ENCODE results near the gene PDE1C.

PDE1C gene

DNA sequence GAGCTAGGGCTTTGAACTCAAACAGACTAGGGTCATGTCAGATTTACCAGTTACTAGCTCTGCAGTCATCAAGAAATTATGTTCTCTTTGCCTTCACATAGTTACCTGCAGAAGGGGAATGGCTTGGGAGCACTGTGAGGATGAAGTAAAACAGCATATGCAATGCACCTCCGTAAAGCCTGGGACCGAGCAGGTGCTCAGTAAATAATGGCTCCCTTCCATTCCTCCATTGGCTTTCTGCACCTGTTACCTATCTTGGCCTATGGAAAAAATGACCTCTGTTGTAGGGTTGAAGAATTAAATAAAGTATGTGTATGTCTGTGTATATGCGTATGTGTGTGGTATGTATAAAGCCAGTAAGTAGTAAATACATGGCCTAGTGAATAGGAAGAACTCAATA is 78.8 kb downstream of the PDE1C start:
- no peak for DNase-seq (ENCODE audit: low spot score)

DNA sequence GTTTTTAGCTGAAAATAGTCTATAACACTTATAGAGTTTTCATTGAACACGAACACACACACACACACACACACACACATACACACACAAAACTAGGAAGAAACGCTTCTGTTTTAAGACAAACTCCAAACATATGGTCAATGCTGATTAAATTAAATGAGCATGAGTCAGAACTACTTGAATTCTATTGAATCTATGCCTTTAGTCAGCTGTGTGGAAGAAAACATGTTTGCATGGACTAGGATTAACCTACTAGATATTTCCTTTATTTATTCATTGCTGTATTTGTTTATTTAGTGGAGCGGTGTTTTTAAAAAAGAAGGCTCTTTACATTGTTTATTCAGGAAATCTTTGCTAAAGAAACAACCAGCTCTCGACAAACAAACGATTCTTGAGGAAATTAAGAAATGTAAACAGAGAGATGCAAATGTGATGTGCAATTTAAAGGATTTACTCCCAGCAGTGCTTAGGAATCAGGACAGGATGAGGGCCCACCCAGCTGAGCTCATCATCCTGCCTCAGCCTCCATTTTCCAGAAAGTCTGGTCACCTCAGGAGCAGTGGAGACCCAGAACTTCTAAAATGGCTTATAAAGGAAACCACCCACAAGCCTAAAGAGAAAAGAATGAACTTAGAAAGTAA is 83.2 kb downstream of the PDE1C start:
- no peak for DNase-seq (ENCODE audit: low spot score)

DNA sequence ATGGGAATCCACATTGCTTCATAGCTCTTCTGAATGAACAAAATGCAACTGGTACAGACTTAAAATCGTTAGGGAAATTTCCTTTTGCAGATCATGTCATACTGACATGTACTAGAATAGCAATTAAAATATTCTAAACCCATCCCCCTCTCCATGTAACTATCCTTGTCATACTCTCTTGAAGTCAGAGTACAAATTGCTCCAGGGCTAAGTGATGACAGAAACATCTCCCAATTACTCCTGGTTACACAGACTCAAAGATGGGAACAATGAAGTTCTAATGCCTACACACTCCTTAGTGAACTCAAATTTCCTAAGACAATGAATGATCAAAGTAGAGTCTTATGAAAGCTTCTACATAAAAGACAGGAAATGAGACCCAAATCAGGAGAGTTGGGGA is 87.2 kb downstream of the PDE1C start:
- no peak for DNase-seq (ENCODE audit: low spot score)

DNA sequence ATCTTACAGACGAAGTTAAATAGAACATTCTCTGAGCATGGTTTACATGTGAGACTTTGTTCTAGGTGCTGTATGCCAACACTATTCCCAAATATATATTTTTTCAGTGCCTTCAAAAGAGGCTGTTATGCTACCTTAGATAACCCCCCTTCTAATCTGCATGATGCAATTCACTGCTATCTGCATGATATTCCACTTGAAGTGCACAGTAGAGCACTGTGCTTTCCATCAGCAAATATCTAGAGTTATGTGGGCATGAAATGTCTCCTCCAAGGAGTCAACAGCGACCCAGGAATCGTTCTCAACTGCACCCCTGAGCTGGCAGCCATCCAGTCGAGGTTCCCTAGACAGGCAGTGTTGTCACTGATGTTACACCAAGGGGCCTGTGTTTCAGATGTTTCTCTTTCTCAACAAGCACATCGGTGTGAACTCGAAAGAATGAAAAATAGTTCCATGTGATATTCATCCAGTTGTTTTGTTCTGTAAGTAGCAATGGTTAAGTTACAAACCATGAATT is 88.3 kb downstream of the PDE1C start:
- no peak for DNase-seq (ENCODE audit: low spot score)

DNA sequence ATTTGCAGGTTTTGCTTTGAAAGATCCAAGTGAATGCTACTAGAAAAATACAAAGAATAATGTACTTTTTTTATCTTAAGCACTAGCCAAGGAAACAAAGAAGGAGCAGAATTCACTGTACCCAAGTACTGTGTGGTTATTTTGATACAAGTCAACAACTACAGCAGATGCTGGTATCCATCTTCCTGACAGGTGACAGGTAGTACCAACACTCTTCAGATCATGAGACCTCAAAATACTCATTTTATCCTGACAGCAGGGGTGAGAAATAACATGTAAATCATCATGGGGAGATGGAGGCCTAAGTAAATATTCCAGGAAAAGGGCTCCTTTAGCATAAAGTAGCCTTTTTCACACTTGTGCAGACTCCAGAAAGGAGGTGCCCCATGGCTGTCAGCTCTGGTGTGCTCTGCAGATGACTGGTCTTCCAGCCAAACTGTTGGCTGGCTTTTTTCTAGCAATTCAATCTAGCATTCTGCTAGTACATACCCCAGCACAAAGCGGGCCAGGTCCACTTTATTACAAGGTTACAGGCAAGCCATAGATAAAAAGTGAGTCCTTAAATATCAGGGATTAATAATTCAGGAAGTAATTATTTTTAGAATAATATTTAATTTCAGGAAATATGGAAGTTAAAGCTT is 90.4 kb downstream of the PDE1C start:
- DNase-seq (ENCODE audit: low spot score): no peak

DNA sequence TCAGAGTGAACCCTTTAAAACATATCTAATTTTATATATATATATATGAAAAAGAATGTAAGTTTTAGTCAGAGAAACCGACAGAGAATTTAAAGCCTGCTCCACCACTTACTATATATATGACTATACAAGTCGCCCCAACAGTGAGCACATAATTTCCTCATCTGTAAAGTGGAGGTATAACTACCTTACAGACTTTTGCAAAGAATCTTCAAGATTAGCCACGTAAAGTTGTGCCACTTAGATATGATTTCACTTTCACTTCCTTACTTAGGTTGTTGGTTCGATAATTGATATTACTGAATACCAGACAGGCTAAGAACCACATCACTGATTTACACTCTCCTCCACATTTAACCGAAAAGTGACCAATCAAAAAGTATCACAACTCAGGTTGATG is 94.7 kb downstream of the PDE1C start:
- DNase-seq (ENCODE audit: low spot score): no peak

DNA sequence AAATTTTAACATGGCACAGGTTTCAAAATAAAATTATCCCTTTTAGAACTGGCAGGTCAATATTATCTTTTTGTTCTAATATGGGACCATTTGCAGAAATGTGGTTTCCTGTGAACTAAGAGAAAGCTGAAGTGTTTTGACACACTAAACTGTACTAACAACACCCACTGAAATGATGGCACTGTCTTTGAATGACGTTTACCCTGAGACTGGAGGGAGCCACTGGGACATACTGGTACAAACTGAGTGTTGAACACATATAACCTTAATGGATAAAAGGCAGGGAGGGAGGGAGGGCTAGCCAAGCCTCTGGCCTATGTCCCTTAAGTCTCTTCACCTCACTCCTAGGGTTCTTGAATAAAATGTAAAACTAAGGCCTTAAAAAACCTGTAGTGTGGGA is 95.9 kb downstream of the PDE1C start:
- no peak for DNase-seq (ENCODE audit: low spot score)

DNA sequence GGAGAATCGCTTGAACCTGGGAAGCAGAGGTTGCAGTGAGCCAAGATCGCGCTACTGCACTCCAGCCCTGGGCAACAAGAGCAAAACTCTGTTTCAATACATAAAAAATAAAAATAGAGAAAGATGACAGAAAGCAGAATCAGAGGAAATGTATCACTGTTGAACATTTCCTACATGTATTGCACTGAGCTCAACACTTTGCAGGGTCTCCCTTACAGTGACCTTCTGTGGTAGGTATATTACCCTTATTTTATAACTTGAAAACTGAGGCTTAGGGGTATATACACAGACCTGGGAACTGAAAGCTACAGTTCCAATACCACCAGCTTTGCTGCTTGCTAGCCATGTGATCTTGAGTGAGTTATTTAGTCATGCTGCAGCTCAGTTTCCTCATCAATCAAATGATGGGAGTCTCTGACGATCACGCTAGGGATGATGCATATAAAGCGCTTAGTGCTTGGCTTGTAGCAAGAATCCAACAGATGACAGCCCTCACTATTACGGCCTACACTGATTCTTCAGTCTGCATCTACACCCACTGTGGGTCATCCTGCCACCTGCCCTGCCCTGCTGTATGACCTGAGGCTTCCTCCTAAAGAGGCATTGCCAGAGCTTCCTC is 99.0 kb downstream of the PDE1C start:
- DNase-seq (ENCODE audit: low spot score): no peak

DNA sequence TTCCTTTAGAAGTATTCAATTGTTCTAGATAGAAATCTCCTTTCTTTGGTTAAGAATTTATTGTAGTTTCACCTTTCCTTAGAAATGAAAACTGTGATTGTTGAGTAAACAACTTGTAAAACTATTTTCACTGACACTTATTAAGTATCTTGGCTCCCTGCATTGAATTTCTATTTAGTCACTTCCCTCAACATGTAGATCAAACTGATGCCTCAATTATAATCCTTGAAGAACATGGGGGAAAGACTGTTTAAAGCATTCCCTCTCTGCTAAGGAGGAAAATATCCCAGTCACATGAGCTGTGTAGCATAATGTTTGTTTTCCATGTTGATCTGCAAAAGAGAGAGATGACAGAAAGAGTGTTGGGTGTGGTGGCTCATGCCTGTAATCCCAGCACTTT is 99.7 kb downstream of the PDE1C start:
- DNase-seq (ENCODE audit: low spot score): no peak

DNA sequence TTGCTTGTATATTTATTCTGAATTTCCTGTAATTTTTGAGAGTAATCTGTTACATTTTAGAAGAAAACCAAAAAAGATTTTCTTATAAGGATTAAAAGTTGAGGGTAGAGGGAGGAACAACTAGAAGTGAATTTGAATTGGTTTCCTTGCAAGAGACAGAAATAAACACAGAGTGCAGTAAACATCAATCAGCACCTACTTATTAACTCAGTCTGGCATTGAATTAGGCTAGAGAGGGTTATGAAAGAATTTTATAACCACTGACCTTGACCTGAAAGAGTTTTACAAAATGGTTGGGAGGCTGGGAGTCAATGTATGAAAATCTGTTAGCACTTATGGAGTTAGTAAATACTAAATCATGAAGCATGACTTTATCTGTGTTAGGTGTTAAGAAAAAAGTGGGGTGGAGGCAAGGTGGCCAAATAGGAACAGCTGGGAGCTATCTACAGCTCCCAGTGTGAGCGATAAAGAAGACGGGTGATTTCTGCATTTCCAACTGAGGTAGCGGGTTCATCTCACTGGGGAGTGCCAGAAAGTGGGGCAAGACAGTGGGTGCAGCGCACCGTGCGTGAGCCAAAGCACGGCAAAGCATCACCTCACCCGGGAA is 106.5 kb downstream of the PDE1C start:
- DNase-seq (ENCODE audit: low spot score): no peak

DNA sequence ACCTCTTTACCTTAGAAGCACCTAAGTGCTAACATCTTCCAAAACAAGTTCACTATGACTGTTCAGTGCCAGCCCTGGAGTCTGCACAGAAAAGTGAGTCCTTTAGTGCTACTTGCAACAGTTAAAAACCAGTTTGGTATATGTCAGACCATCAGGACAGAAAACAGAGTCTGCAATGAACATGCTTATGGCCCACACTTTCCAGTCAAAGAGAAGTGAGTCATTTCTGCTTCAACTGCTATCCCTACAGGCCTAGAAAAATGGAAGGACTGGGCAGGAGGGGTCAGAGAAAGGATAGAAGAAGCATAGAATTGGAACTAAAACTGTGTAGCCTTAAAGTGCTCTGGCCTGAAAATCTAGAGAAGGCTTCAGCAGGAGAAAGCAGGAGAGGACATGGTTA is 108.0 kb downstream of the PDE1C start:
- no peak for DNase-seq (ENCODE audit: low spot score)

DNA sequence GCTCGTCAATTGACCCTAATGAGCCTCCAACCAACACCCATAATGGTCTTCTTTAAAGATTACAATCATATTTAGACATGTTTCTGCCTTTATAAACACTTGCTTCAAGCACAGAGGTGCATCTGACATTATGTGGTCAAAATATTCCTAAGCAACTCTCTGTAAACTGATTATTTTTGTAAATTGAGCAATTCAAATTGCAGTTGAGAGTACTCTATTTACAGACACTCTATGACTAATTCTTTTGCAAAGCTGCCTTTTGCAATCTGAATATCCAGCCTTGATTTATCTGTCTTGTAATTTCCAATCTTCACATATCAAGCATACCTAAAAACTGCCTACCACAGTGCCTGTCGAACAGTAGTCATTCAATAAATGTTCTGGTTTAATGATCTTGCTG is 112.0 kb downstream of the PDE1C start:
- DNase-seq (ENCODE audit: low spot score): no peak

DNA sequence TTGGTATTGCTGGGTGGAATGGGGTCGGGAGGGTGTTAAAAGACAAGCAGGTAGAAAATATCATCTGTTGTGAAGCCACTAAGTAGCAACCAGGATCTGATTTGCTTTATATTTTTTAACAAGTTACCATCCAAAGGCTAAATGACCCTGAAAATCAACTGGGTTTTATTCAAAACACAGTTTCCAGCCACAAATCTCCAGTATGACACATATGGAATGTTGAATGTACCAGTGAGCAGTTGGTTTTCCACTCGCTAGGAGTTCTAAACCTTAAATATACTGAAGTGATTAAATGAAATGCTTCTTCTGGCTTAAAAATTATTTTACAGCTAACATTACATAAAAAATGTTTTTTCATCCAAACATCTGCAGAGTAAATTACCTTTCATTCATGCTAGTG is 112.5 kb downstream of the PDE1C start:
- no peak for DNase-seq (ENCODE audit: low spot score)

DNA sequence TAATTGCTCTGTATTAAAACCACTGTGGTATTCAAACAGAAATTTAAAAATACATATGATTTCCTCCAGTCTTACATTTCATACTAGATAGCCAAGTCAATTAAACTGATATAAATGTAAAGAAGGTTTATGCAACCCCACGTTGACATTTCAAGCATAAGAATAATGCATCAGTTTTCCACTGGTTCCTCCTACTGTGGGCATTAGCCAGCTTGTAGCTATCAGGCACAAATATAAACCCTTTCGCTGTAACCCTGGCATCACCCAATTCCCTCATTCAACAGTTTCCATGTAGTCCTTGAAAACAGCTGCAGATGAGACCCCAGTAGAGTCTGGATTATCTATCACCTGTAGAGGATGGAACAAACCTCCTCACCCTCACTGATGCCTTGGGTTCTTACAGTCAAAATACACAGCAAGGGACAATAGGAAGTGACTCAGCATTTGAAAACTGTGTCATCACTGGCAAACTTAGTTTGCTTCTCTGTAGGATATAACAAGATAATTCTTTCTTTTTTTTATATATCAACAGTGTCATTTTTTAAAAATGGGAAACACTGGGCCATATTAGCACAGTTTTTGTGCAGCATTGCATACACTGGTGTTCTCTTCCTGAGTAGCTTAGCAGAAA is 113.0 kb downstream of the PDE1C start:
- no peak for DNase-seq (ENCODE audit: low spot score)

DNA sequence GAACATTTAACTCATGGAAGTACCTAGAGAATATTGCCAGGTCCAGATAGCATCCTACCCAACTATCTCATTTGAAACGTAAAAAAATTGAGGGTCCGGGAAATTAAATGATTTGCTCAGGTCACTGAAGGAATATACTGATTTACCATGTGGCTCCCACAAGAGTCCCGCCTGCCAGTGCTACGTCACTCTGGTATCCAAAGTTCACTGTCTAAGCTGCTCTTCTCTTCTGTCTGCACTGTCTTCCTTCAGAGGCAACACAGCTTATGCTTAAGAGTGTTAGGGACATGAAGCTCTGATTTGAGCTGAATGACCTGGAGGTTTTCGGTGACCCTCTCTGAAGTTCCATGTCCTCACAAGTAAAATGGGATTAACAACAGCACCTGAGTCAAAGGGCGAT is 114.6 kb downstream of the PDE1C start:
- DNase-seq (ENCODE audit: low spot score): no peak

DNA sequence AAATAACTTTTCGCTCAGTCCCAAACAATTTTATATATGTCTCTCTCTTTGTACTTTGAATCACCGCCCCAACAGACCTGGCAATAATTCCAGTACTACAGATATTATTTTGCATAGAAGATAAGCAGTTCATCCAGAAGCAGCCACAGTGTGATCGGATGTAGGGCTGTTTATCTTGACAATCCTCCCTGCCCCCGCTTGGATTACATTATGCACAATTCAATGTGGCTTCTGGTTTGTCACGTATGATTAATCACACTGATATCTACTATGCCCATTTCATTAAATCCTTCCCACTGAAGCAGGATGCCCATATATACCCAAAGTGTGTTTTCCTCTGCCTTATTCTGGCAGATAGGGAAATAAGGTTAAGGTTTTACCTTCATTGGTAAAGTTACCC is 115.2 kb downstream of the PDE1C start:
- DNase-seq (ENCODE audit: low spot score): no peak

DNA sequence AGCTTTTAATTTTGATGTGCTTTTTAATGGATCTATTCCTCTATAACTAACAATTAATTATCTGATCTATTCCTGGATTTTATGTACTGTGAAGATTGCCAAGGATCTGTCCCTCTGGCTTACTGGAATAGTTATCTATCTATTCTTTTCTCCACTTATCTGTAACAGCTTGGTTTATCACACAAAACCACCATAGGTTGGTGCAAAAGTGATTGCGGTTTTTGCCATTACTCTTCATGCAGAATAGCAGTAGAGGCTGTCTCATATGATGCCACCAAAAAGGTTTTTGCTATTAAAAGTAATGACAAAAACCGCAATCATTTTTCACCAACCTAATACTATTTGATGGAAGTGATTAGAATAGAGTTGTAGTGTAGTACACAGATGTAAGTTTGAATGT is 115.7 kb downstream of the PDE1C start:
- DNase-seq (ENCODE audit: low spot score): no peak

DNA sequence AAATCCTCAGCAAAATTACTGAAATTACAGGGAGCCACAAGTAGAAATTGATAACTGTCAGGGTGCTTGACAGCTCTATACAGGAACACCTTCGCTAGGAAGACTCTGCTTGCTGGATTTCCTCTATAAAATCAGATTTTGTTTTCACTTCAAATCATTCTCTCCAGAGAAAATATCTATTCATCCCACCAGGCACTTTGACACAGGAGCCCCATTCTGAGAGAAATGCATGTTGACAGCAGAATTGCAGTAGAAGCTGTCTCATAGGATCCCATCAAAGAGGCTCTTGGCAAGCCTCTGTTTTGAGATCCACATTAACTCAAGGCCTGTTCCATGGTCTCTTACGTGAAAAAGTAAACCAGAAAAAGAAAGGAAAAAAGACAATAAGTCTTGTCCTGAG is 116.8 kb downstream of the PDE1C start:
- DNase-seq (ENCODE audit: low spot score): no peak

DNA sequence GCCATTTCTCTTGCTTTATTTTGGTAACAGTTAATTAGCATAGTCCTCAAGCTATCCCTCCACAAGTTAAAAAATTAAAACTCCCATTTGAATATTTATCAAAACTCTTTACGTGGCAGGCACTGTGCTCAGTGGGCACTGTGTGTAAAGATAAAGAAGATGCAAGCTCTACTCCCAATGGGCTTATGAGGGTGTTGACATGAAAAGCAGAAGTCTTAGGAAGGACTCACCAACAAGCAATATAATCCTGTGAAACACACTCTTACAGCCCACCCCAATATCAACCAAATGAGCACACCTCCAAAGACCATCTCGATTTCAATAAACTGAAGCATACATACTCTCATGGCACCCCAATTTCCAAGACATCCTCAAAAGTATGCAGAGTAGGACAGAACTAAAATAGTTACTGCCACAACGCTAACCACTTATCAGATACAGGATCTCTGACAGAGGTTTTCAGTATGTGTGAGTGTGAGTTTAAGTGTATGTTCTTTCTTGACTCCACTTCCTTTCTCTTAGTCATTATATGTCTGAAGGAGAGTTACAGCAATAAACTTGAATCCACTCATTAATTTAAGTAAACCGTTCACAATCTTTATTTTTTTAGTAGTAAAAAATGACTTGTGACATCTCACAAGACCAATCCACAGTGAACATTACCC is 120.0 kb downstream of the PDE1C start:
- no peak for DNase-seq (ENCODE audit: low spot score)

DNA sequence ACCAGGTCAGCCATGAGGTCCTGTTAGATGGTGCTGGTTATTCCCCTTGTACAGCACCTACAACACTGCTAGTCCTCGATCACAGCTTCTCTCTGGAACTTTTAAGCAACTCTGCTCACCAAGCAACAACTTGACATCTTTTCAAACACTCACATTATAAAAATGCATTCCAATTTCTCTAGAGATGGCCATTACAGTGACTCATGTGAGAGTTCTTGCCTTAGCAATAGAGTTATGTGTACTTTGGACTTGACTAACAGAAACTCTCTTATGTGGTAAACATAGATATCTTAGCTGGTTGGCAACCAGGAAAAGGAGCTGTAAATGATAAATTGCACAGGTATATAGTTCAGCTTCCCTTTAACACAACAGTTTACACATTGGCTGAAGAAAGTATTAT is 122.2 kb downstream of the PDE1C start:
- no peak for DNase-seq (ENCODE audit: low spot score)

DNA sequence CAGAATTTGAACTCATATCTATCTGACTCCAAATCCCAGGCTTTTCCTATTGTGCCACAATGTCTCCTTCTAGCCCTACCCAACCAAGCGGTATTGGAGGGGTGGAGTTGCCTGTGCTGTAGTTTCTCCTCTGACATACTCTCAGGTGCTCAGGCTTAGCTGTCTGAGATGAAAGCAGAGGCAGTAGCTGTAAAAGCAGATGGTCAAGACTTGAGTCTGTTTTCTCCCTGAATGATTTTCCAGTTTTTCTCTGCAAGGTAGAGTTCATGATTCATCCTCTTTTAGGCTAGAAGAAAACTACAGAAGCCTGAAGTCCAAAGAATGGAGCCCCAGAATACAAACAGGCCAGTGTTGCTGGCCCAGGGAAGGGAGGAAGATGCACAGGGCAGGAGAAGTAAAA is 130.0 kb downstream of the PDE1C start:
- DNase-seq (ENCODE audit: low spot score): no peak

DNA sequence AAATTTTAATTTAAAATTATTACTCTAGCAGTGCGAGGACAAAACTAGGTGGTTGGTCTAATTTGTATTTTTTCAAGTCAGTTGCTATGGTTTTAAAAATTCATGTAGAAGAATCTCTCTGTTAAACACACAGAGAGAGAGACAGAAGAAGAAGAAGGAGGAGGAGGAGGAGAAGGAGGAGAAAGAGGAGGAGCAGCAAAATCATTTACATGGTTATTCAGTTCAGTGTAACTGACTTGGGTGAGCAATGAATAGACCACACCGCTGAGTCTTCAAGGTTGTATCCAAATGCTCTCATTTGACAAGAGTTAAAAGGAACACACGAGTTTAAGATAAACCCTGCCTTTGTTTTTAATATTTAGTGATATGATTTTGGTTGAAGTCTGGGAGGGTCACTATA is 131.1 kb downstream of the PDE1C start:
- DNase-seq (ENCODE audit: low spot score): no peak

Measured in HuH-7.5 (cell line).